Inferior parietal cortex (tissue), 1 donor: Measurements from ENCODE around the gene RBM20.

ENCODE experiments used
- DNase-seq: peaks from one replicate; pipeline ENCODE4 v3.0.0-alpha.2; 2016; ENCODE audit errors: extremely low spot score

The RBM20 gene

DNA sequence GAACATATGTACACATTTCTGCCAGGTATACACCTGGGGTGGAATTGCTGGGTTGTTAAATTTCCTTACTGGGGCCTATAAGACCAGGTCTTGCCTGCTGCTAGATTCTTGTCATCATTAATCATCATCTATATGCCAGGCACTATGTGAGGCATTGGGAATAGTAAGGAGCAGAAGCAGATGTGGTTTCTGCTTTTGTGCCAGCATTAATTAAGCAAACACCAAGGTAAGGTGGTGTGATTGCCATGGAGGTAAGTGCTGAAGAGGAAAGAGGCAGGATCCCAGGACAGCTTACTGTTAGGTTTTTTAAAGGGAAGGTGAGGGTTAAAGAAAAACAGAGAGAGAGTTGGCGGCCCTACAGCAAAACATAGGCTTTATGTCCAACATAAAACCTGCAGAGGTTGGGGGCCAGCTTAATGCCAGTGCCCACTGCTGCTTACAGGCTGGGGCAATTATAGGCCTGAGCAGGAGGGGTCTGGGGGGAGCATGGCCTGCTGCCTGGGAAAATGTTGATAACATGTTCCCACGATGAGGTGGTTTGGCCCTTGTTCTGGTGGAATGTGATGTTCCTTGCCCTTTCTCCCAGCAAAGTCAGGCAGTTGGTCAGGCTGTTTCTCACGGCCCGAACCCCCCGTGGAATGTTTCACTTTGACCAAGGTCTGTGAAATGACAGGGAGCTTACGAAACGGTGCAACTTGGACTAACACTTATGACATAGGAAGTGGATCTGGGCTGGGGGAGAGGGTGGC lies 93.9 kb downstream of the RBM20 start:
- no peak for DNase-seq

DNA sequence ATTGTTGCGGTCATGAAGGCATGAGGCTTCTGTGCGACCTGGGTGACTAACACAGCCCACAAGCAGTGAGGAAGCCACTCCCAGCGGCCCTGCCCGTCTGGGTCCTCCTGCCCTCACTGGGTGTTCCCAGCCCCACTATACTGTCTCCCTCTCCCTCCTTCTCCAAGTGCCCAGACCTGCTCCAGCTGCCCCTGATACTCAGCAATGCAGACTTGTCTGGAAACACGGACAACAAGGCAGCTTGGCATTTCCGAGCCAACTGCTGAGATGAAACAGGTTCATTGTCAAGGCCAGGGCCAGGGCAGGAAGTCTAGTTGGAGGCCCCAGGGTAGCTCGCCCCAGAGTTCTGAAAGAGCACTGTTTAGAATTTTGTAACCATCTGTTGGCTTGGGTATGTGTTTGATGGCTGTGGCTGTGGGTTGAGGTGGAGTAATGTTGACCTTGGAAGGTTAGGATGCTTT lies 95.7 kb downstream of the RBM20 start:
- DNase-seq, result no peak

DNA sequence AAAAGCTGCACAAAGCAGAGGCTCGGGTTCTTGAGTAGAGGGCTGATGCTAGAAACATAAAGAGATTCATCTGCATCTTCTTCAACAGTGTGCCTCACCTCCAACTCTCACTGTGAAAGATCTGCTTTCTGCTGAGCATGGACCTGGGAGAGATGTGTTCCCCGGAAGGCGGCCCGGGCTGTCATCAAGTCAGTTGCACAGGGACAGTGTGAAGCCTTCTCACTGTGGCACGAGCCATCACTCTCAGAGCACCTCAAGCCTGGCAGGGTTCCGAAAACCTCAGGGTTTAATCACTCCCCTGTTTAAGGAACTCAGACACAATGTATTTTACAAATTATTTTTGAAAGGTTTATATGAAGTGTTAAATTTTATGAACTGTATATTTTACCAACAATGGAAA lies 98.7 kb downstream of the RBM20 start:
- no peak for DNase-seq

DNA sequence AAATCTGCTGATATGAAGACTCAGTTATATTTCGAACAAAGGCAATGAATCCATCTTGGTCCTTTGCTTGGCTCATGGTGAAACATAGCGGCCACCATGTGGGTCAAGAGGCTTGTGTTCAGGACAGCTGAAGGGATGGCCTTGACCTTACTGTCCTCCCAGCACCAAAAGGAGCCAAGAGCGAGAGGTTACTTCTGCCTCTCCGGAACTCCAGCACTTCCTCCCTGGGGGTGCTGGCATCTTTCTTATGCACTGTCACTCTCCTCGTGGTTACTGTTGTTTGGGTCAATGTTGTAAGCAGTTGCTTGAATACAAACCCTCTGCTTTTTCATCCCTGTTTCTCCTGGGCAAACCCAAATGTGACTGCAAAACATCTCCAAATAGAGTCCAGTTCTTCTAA lies 100.6 kb downstream of the RBM20 start:
- no peak for DNase-seq

DNA sequence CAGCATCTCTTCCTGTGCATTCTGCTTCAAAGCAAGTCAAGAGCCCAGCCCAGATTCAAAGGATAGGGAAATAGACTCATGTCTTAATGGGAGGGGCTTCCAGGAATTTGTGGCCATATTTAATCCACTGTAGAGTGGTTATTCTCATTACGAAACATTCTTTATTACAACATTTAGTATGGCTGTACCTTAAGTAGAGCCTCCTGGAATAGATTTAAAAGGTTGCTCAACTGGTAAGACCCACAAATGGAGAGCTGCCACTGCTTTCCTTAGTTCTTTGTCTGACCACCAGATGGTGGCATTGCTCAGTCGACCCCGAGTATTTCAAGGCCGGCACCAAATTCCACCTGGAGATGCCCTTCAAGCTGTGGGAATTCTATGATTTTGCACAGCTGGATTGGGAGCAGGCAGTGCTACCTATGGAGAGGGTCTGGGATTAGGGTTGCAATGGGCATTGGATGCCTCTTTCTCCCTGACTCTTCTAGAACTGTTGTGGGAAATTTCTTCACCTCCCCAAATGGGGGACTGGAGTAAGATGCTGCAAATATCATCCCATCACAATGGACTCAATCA lies 102.2 kb downstream of the RBM20 start:
- DNase-seq, result peak; percentile 76

DNA sequence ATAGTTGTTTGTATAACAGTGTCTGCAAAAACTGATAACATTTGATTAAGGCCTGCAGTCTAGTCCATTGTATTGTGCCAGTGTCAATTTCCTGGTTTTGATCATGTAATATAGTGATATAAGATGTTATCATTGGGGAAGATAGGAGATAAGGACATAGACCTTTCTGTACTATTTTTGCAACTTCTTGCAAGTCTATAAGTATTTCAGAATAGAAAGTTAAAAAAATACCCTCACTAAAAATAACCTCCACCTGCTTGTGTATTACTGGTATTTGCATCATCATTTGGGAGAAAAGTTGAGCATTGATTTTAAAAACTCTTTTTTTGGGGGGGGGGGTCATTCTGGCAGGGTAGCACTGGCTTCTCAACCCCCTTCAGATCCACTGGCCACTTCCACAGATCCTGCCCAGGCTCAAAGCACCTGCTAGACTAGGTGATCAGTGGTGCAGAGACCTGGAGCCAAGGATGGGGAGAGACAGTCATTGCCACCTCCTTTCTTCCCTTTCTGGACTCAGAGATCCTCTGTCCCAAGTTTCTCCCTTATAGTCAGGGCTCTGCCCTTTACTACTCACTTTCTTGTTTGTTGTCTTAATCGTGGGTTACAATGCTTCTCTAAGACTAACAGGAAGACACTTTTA lies 103.0 kb downstream of the RBM20 start:
- no peak for DNase-seq

DNA sequence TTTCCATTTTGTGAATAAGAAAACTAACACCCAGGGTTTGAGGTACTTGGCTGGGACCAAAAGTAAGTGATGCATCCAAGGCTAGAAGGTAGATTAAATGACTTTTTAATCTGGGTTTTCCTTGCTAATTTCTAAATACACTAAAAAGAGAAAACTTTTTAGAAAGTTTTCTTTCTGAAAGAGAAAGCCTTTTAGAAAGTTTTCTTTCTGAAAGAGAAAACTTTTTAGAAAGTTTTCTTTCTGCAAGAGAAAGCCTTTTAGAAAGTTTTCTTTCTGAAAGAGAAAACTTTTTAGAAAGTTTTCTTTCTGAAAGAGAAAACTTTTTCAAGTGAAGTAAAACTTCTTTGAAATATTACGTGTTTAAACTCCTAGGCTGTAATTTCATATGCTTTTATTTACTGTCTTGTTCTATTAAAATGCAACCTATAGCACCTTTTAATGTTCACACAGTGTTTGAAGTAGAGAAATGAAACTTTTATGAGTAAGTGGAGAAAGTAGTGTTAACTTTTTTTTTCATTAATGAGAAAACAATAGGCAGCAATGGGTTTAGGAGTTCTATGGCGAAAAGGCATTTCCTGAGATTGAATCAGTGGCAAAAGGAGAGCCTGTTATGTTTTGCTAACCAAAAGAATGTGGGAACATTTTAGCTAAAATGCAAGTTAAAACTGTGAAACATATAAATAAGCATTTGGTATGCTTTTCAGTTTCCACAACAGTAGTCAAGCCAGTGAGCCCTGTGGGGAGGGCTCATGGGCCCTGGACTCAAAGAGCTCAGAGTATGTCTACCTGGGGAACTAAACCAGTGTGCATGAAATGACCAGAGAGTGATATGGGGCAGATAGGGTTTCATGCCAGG lies 103.7 kb downstream of the RBM20 start:
- DNase-seq, result no peak

DNA sequence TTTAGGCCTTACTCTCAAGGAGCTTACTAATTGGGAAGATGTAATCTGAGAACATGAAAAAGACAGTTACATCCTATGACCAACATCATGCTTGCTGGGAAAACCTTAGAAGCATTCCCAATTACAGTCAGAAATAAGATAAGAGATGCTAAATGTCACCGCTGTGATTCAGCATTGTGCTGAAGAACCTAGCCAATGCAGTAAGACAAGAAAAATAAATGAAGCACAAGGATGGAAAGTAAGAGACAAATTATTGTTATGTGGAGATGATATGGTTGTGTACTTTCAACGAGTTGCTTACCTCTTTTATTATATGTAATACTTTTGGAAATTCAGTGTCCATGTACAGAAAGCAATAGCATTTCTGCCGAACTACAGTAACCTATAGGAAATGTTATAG lies 104.8 kb downstream of the RBM20 start:
- DNase-seq, result no peak

DNA sequence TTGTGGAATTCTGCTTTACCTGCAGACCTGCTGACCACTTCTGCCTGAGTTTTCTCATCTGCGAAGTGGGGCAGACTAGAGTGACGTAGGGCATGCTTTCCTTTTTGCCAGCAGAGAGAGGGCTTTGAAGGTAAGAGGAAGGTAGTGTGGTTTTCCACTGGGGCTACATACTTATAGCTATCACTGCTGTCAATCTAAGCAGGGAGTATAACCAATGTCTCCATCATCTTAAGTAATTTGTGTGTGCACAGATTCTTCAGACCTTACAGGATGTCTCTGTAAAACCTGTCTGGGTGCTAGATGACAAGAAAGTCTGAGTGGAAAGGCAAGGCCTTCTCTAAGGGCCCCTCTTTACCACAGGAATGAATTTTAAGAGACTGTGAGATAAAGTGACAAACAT lies 106.8 kb downstream of the RBM20 start:
- no peak for DNase-seq

DNA sequence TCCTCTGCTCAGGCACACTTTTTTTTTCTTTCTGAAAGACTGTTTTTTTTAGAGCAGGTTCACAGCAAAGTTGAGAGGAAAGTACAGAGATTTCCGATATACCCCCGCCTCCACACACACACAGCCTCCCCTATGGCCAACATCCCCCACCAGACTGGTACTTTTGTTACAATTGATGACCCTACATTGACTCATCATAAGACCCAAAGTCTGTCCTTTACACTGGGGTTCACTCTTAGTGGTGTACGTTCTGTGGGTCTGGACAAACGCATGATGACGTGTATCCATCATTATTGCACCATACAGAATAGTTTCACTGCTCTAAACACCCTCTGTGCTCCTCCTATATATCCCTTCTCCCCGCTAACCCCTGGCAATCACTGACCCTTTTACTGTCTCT lies 107.7 kb downstream of the RBM20 start:
- no peak for DNase-seq

DNA sequence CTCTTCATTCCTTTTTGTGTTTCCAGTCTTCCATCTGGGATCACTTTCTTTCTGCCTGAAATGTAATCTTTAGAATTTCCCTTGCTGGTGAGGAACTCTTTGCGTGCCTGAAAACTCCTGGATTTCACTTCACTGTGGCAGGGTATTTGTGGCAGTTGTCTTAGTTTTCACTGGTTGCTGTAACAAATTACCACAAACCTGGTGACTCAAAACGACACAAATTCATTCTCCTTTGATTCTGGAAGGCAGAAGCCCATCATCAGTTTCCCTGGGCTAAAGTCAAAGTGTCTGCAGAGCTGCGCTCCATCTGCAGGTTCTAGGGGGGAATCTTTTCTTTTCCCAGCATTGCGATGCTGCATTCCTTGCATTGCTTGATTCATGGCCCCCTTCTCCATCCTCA lies 109.3 kb downstream of the RBM20 start:
- DNase-seq, result no peak

DNA sequence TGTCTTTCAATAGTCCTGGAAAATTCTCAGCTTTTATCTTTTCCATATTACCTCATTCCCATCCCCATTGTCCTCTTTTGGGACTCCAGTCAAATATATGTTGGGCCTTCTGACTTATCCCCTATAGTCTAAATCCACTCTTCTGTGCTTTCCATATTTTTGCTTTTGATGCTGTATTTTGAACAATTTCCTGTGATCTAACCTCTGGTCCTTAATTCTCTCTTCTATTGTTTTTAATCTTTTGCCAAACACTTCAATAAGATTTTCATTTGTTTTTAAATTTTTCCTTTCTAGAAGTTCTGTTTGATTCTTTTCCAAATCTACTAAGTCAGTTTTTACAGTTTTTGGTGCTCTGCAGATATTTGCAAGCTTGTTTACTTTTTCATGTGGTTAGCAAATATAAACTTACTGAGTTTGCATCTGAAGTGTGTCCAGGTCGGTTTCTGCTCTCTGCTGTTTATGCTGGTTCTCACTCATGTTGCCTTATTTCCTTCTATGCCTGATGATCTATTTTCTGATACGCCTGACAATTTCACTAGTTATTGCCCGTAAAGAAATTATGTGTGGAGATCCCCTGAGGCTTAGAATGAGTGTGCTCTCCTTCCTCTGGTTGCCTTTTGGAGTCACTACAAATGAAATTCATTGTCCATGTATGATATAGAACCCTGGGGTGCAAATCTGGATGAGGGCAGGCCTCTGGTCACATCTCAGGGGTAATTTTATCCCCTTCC lies 110.4 kb downstream of the RBM20 start:
- DNase-seq, result no peak

DNA sequence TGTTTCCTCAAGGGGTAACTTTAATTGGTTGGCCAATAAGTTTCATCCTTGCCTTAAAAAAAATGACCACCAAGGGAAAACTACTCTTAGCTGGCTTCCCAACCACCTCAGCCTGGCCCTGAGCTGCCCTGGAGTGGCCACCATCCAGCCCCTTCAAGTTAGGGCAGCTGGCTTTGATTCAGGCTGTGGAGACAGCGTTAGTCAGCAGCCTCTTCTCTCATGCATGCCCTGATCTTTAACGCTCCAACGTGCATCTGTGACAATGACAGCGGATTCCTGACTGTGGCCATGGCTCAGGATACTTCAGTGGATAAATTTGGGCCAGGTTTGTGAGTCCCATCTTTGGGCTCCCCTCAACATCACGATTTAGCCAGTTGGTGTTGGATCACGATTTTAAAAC lies 111.6 kb downstream of the RBM20 start:
- no peak for DNase-seq

DNA sequence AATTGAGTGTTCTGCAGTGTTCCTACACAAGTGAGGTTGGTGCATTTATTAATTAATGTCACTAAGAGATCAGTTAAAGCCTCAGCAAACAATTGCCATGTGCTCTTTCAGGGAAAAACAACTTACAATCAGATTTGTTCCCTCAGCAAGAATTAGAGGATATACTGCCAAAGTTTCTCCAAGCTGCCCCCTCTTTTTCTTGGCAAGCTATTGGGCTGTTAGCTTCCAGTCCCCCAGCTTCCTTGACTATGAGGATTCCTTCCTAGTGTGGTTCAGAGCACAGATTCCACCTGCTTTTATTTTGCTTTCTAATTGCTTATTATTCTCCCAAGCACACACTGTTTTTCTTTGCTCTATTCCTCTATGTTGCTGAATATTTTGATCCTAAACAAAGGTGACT lies 112.7 kb downstream of the RBM20 start:
- DNase-seq, result no peak

DNA sequence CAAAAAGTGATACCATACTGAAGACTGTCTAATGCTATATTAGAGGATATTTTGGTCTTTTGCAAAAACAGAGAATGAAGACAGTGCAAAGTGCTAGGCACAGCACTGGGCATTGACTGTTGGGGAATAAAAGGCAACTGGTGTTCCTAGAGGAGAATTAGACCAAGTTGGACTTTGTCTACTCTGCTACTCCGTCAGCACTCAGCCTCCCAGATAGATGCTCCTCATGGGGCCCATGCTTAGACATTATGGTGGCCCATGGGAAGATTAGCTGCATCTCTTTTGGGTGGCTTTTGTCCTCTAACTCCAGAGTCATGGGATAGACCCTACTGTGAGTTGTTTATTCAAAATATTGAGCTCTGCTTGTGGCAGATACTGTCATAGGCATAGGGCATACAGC lies 113.5 kb downstream of the RBM20 start:
- DNase-seq, result no peak

DNA sequence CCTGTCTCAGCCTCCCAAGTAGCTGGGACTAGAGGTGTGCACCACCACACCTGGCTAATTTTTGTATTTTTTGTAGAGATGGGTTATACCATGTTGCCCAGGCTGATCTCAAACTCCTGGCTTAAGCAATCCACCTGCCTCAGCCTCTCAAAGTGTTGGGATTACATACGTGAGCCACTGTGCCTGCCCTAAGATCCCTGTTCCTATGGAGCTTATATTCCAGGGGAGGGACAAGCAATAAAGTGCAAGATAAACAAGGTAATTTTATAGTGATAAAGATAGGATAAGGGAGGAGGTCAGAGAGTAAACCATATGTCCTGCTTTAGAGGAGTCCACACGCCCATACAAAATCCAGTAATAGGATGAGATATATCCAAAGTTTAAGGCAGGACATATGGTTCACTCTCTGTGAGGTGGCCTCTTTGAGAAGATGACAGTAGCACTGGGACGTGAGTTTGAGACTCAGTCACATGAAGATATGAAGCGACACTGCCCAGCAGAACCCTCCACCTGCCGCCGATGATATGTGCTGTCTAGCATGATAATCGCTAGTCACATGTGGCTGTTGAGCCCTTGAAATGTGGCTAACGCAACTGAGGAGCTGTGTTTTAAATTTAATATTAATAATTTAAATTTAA lies 114.1 kb downstream of the RBM20 start:
- DNase-seq, result no peak

DNA sequence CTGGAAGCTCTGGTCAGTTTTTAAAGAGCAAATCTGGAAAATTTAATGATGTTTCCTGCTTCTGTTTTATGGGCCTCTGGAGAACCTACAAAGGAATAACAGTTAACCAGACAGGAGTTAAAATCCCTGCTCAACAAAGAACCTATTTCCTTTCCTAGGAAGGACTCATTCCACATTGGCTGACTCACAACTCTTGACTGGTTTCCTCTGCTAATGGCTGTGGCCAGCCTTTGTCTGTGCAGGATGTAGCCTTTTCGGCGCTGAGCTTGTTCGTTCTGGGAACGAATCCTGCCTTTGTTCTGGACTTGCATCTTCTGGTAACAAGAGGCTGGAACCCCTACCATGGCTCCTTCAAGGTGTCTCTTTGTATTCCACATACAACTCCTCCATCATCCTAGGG lies 114.8 kb downstream of the RBM20 start:
- DNase-seq, result no peak

DNA sequence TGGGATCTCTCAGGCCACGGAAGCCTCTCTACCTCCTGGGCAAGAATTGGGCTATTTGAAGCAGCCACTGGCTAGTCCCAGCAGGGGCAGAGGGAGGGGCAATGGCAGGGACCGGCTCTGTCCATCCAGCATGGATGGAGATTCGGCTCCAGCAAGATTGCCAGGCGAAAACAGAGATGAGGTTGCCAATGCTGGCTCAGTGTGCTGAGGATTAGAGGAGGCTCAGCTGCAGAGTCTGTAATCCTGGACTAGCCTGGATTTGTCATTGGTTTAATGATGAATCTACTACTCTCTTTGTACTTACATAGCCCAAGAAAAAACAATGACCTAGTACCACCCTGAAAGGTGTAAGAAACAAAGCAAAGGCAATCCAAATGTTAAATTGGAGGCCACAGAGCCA lies 115.4 kb downstream of the RBM20 start:
- no peak for DNase-seq

DNA sequence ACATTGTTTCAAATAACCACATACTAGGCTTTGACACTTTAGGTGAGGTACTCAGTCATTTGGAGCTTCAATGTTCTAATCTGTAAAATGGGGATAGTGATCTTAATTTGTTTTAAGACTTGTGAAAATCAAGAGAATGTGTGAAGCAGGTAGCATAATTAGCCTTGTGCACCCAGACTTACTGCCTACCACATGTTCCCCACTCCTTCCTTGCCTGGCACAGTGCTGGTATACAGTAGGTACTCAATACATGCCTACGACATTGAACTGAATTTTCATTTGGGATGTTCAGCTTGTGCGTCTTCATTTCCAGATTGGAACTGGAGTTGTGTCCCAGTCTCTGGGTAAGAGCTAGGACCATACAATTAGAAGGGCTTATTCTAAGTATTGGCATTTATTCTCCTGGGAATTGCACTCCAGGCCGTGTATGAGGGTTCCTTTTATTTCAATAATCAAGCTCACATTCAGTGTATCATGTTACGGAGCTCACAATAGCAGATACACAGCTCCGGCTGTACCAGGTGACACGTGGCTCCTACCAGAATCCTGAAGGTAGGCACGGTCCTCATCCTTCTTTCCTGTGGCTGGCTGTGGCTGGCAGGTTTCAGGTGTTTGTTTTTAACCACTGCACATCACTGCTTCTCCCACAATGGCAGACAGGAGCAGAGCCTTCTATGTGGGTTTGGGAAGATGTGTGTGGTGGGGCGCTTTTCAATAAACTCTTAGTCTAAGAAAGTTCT lies 118.1 kb downstream of the RBM20 start:
- DNase-seq, result no peak

DNA sequence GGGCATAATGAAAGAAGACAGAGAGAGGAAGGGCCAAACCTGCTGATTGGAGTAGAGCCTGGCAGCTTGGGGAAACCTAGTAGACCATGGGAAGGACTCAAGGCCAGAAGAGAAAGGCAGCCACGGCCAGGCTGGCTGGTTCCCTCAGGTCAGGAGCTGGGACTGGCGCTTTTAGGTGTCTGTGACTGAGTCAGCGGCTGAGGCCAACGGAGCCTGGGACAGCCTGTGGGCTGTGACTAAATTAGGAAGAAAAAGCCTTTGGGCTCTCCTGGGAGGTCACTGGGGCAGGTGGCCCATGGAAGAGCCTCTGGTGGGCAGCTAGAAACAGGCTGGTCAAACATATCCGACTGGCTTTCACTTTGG lies 118.7 kb downstream of the RBM20 start:
- DNase-seq, result no peak

DNA sequence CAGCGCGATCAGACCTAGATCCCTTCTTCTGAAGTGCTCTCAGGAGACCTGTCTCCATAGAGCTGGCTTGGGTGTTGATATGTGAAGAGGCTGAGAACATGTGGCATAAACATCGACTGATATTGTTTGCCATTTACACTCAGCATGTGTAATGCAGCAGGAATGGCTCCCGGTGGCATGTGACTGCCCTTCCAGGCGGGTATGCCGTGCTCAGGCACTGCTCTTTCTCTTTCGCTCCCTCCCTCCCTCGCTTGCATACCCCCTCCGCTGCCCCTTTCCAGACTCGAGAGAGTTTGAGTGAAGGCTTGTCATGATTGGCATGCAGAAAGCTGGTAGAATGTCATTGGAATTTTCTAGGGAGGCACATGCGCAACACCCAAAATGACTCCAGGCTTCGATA lies 120.2 kb downstream of the RBM20 start:
- no peak for DNase-seq
